ENCODE measurements around the gene CNTN4. TPM values are rescaled to one million over a fixed set of nuclear protein-coding genes. Genes with fewer than 3 reads are reported as not detected.

The CNTN4 gene
- total and polyA plus RNA-seq, 2 donors (not counting 3 experiments of a cell fraction or from before 2014, with no cell fraction given) = not detected

- H3K36me3 ChIP-seq (ENCODE audit: control insufficient read depth in 2 of 2, extremely low read depth in 1 of 2, insufficient read depth in 2 of 2, low read length in 2 of 2) = no peaks in the 10 kb centered on the region
- H3K9ac ChIP-seq (replicated peaks; ENCODE audit: extremely low read depth, insufficient read depth, low read length) = no peak overlapping the region
- H3K27me3 ChIP-seq (ENCODE audit: control insufficient read depth in 2 of 2, insufficient read depth in 2 of 2, low read length in 2 of 2) = no peaks in the 10 kb centered on the region
- H3K4me1 ChIP-seq (ENCODE audit: control insufficient read depth, extremely low read depth, insufficient read depth, low read length) = no peaks in the 10 kb centered on the region
- no peaks in the 10 kb centered on the region for H3K9me1 ChIP-seq (replicated peaks; ENCODE audit: control insufficient read depth, extremely low read depth, insufficient read depth, low read length)
- FAIRE-seq = no peak
- H3K9me3 ChIP-seq (replicated peaks; ENCODE audit: control insufficient read depth, insufficient read depth, low read length) = no peaks in the 10 kb centered on the region
- dilution Hi-C loops (cut with MboI; ENCODE audit: extremely low pct_ligation_motif_present, low sequenced_read_pairs) = no loop called here
- H2AFZ ChIP-seq (ENCODE audit: low read depth, low read length) = no peak overlapping the region
- no peaks in the 10 kb centered on the region for H4K20me1 ChIP-seq (replicated peaks; ENCODE audit: control insufficient read depth, extremely low read depth, insufficient read depth, low read length)
- POLR2A ChIA-PET = no interaction called here
- CTCF ChIA-PET = no interaction called here
- intact Hi-C loops (cut with micrococcal nuclease) = no loop called here
- H3K4me3 ChIP-seq (replicated peaks in 1 of 3; ENCODE audit: insufficient read depth in 1 of 3, low read depth in 1 of 3, low read length in 3 of 3) = no peak overlapping the region
- H3K4me2 ChIP-seq (ENCODE audit: insufficient read depth, low read length) = no peak overlapping the region
- TF ChIP-seq MYC (IDR thresholded peaks at IDR 0.05; ENCODE audit: low read depth, low read length) = no peak
- no peak for TF ChIP-seq JUN (IDR thresholded peaks at IDR 0.05; ENCODE audit: borderline replicate concordance, insufficient read depth, insufficient read length, low read depth)
- TF ChIP-seq POLR2AphosphoS5 (IDR thresholded peaks at IDR 0.05; ENCODE audit: insufficient read depth, low read depth, low read length) = no peak
- TF ChIP-seq GATA2 (IDR thresholded peaks at IDR 0.05; ENCODE audit: insufficient read depth, insufficient read length, low read depth, low read length) = no peak
- no peak for TF ChIP-seq POLR2A (IDR thresholded peaks at IDR 0.05; ENCODE audit: low read depth, low read length)
- no peak for TF ChIP-seq CTCF (IDR thresholded peaks at IDR 0.05; ENCODE audit: extremely low read depth in 1 of 2, insufficient read depth in 1 of 2, low read depth in 1 of 2, low read length in 2 of 2)
- no peak for TF ChIP-seq EZH2 (IDR thresholded peaks at IDR 0.05; ENCODE audit: borderline replicate concordance, low read depth, low read length, severe bottlenecking)
- no peak for TF ChIP-seq FOS (IDR thresholded peaks at IDR 0.05; ENCODE audit: borderline replicate concordance, insufficient read depth, low read length)
- no peak for TF ChIP-seq MAX (IDR thresholded peaks at IDR 0.05; ENCODE audit: insufficient read depth, insufficient read length)
- no peaks in the 10 kb centered on the region for H3K79me2 ChIP-seq (ENCODE audit: control insufficient read depth, insufficient read depth, low read length)
- no peak overlapping the region for H3K27ac ChIP-seq (ENCODE audit: insufficient read depth, low read depth, low read length)
- no peak for DNase-seq (ENCODE audit: low read depth, low spot score)
- no TSS peak for BruUV-seq (replicated peaks)
Measured at GRCh38 chr3:2920103-2920502, 821.4 kb downstream of the CNTN4 start.

All from endothelial cell of umbilical vein (primary cell).